GM19351 (cell line): ENCODE measurements around the gene ABCD3.
"Not testable (repeated sequence)": the region's sequence is repeated elsewhere in the genome, so short reads cannot be mapped to it uniquely, and the experiment has no call there.

Experiments used
- ATAC-seq: cut with Tn5 transposase; IDR thresholded peaks from one replicate; pipeline ENCODE4 v1.9.1; 2021; ENCODE audit warnings: mild to moderate bottlenecking, moderate library complexity; ENCODE audit not compliant: unreplicated experiment

ABCD3 gene

DNA sequence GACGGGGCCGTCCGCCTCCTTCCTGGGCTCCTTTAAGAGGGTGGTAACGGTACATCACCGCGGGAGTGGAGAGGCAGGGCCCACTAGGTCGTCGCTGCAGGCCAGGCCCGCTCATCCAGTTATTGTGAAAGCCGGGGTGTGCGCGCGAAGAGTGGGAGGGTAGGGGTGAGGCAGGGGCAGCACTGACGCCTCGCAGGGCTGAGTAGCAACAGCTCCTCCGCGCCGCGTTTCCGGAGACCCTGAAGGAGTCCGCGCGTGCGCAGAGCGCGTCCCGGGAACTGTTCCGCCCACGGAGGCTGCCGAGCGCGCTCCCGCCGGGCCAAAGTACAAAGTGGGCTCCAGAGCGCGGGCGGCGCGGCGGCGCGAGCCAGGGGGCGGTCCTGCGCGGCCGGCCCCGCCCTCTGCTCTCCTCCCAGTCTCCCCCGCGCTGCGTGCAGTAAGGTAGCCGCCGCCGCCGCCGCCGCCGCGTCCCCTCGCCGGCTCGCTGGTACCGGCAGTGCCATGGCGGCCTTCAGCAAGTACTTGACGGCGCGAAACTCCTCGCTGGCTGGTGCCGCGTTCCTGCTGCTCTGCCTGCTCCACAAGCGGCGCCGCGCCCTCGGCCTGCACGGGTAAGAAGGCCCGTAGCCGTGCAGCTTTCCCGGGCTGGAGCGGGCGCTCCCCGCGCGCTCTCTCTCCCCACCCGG lies at the start of gene ABCD3:
Gene ABCD3 (plus strand): TSS at position 412 of the 686 bp plus-strand sequence. CDS start 90 bp downstream, at position 502.
- peak; percentile 93 for ATAC-seq

GRCh38 chr1:94372771-94373170 lies 45.4 kb upstream of the ABCD3 start:
- ATAC-seq: not testable (repeated sequence)

GRCh38 chr1:94373311-94373710 lies 44.9 kb upstream of the ABCD3 start:
- ATAC-seq: not testable (repeated sequence)

DNA sequence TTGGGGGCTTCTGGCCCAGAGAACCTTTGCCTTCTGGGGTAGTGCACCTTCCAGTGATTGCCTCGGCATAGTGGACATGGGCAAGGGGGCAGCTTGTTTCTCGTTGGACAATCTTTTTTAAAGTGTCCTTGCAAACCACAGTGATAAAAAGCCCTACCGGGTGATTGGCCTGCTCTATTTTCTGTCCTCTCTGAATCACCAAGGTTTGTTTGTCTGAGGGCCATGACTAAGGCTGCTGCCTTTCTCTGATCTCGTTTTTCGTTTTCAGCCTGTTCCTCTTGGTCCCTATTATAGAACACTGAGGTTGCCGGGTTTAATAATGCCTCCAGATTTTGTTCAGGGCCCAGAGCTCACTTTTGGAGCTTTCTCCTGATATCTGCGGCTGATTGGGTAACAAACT lies 42.5 kb upstream of the ABCD3 start:
- not testable (repeated sequence) for ATAC-seq

GRCh38 chr1:94378493-94378892 lies 39.7 kb upstream of the ABCD3 start:
- not testable (repeated sequence) for ATAC-seq

DNA sequence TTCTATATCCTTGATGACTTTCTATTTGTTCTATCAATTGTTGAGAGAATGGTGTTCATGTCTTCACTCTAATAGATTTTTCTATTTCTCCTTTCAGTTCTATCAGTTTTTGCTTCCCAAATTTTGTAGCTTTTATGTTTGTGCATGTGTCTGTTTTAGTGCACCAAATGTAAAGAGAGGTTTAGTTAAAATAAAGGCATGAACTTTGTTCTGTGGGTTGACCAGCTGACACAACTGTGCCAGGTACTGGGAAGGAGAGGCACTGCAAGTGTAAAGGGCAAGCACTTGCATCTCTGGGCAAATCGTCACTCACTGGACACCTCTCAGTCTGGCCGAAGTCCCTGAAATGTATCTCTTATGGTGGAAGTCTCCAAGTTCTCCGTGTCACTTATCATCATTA lies 38.6 kb upstream of the ABCD3 start:
- ATAC-seq: no peak

- no peak for ATAC-seq
Measured at GRCh38 chr1:94382201-94382600, 36.0 kb upstream of the ABCD3 start.

DNA sequence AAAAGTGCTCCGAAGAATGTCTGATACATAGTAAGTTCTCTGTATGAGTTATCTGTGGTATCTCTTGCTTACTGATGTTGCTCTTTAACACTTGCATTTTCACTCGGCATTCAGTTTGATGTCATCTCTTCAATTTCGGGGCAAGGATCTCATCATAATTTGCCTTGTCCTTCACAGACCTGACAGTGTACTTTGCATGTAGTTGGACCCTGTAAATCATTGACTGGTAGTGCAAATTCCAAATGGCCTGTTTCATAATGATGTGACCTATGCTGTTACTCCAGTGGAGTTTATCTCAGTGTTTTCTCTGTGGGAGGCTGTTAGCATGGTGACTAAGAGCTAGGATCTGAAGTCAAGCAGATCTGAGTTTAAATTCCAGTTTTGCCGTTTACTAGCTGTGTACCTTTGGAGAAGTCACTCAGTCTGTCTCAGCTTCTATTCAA lies 34.2 kb upstream of the ABCD3 start:
- ATAC-seq: peak; percentile 71

DNA sequence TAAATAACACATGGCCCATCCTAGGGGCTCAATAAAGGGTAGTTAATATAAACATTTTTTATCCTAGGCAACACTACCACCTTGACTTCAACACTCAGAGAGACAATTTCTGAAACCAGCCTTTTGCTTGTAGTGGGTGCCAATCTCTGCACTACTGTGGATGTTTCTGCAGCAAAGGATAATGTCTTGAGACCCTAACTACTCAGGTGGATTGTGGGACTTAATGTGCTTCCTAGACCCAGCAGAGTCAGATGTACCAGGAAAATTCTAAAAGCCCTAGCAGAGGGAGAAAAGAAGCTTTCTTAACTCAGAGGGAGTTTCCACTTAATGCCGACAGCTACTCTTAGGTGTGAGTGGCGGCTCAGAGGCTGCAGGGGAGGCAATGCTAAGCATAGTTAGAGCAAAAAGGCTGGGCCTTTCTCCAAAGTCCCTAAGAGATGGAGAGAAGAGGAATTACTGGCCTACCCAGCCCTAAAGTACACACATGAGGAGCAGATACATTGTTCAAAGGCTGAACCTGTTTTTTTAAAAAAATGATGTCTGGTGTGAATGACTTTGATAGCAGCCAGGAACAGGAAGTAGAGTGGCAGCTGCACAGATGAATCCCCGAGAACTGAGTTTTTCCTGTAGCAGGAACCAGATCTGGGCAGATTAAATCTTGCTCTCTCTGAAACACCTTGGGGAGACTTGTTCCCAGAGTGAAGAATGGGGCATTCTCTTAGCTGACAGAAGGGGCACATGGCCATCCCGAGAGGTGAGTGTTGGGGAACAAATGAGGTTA lies 33.5 kb upstream of the ABCD3 start:
- ATAC-seq: no peak

DNA sequence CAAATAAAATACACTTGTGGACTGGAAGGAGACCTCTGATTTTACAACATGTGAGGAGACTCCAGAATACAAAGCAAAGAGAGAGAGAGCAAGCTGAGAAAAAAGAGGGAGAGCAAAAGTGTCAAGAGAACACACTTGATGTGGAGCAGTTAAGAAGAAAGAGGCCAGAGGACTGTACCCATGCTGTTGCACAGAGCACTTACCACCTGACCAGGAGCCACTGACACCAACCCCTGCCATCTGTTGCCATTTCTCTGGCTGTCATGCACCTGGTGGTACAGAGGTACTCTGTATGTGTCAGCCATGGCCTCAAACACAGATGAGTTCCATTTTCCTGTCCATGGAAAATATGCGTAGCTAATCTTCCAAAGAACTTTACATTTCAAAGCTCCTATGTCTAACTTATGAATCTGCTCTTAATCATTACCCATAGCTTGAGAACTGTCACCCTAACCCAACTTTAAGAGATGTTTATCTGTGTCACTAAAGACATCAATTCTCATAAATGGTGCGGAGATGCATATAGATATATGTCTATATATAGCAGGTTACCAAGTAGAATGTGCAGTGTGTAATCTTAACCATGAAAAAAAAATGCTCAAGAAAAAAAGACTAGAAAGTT lies 32.8 kb upstream of the ABCD3 start:
- no peak for ATAC-seq

DNA sequence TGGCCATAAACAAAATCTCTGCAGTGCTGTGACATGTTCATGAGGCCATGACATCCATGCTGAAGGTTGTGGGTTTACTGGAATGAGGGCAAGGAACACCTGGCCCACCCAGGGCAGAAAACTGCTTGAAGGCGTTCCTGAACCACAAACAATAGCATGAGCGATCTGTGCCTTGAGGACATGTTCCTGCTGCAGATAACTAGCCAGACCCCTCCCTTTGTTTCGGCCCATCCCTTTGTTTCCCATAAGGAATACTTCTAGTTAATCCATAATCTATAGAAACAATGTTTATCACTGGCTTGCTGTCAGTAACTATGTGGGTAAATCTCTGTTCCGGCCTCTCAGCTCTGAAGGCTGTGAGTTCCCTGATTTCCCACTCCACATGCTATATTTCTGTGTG lies 28.9 kb upstream of the ABCD3 start:
- ATAC-seq: no peak

- ATAC-seq: no peak
Measured at GRCh38 chr1:94394247-94394646, 23.9 kb upstream of the ABCD3 start.

DNA sequence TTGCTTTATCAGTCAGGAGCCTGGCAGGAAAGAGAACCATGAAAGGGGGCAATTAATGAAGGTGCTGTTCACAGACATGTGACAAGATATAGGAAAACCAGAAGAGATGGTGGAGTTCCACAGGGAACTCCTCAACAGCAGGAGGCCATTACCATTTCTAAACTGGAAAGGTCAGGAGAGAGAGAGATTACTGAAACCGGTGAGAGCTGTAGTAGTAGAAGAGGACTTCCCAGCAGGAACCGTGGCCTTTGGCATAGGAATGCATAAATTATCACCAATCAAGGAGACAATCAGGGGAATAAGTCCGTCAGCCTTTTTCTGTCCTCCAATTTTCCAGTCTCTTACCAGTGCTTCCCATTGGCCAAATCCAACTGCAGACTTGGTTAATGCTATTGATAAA lies 23.0 kb upstream of the ABCD3 start:
- no peak for ATAC-seq

DNA sequence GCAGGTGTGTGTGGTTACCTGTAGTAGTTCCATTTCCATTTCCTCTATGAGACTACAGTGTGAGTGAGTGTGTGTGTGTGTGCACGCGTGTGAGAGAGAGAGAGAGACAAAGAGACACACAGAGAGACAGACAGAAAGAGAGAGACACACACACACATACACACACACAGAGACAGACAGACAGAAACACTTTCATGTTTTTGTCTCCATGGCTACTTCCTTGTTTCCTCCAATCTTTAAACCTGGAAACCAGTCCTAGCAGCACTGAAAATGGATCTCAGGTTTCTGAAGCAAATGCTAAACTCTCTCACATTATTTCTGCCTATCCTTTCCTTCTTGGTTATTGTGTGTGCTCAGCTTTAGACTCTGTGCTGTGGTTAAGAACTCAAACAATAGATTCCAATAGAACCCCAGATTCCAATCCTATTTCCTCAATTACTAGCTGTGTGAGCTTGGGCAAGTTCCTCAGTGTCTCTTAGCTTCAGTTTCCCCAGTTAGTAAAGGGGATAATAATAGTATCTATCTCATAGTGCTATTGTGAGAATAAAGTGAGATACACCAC lies 22.4 kb upstream of the ABCD3 start:
- no peak for ATAC-seq

DNA sequence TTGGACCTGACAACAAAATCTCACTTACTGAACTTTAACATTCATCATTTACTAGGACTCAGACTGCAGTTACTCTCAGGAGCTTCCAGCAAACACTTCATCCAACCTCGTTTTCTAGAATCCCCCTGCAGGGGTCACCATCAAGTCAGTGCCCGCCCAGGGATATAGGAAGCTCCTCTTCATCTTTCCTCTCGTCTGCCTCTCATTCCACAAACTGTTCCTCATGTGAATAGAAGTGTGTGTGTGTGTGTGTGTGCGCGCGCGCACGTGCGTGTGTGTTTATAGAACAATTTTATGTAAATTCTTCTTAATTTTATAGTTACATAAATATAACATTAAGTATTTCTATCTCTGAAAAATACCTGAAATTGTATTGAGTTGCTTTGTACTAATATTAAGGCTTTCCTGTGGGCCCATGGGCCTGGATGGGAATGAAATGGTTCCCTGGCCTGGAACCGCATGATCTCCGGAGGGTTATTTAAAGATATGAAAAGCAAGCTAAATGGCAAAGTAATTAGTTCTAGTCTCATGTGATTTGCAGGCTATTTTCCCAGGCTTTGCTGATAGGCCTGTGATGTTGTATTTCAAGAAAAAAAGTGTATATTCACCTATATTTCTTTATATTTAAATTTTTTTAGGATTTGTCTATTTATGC lies 21.7 kb upstream of the ABCD3 start:
- ATAC-seq: no peak

DNA sequence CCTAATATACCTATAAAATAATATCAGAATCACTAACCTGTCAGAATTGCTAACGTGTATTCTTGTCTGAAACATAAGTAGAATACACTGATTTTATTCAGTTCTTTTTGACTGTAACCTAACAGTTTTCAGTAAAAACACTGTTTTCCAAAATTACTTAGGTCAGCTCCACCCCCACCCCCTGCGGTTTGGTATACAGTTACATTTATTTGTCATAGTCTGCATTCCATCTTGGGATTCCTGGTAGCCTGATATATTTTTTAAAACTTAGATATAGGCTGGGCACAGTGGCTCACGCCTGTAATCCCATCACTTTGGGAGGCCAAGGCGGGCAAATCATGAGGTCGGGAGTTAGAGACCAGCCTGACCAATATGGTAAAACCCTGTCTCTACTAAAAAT lies 19.8 kb upstream of the ABCD3 start:
- no peak for ATAC-seq

DNA sequence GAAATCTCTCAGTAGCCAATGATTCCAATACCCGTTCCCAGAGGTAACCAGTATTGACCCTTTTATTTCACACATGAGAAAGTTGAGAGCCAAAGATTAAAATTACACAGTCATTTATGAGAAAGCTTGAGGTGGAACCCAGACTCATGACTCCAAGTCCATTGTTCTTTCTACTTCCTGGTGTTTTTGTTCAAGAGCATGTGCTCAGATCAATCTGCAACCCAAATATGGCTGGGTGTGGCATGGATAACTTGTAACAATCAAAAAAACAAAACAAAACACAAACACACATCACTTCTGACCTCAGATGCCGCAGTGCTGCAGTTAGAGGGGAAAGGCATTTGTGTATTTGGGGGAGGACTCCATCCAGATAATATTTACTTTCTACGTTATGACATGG lies 18.7 kb upstream of the ABCD3 start:
- no peak for ATAC-seq

GRCh38 chr1:94401206-94401605 lies 17.0 kb upstream of the ABCD3 start:
- no peak for ATAC-seq

DNA sequence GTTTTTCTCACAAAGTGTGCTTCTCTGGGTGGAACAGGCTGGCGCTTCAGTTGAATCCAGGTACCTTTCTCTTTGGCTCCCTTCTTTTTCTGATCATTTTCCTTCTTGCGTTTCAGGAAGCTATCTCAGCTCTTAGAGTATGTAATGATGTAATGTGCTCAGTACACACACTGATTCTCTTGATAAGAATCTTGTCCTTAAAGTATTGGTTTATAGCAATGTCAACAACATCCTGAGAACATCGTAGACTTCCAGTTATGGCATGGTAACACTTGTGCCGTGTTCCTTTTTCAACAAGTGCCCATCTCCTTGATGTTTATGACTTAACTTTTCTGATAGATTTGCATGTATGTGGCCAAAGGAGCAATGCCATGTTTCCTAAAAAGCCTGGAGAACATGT lies 11.7 kb upstream of the ABCD3 start:
- ATAC-seq: no peak

- no peak for ATAC-seq
Measured at GRCh38 chr1:94408104-94408830, 9.9 kb upstream of the ABCD3 start.
